H1 (cell line): ENCODE measurements around the gene YIPF1. TPM values are rescaled to one million over a fixed set of nuclear protein-coding genes. Genes with fewer than 3 reads are reported as not detected.

Experiments
- CTCF ChIA-PET: fragments of 300-600 bp; sonication (Branson Sonifier 250); formaldehyde crosslinking; loops from one replicate; lab custom pipeline; 2021; ENCODE audit not compliant: partially characterized antibody; lab: Charles Lee
- POLR2A ChIA-PET: fragments of 300-600 bp; sonication (Branson Sonifier 250); formaldehyde crosslinking; loops from one replicate; lab custom pipeline; 2021; ENCODE audit warnings: inconsistent platforms; ENCODE audit not compliant: partially characterized antibody; lab: Charles Lee
- DNase-seq, 2 experiments: peaks; one replicate each; pipeline versions ENCODE4 v3.0.0 to v3.0.0-alpha.2; 2010 to 2022; ENCODE audit warnings: low spot score in 2 of 2, low read depth in 1 of 2, mixed read lengths in 1 of 2
- FAIRE-seq: peaks from 2 replicates; lab custom pipeline; 2011; peaks lifted over from hg19 to GRCh38; lab: Jason Lieb, UNC
- H2AFZ ChIP-seq: 2 replicates; pipeline ENCODE4 v1.8.1; 2012; ENCODE audit warnings: low read length, inconsistent platforms
- H2AK5ac ChIP-seq: 2 replicates; pipeline ENCODE4 v1.6.1; 2013; ENCODE audit warnings: low read depth, low read length
- H2BK120ac ChIP-seq: replicated peaks from 2 replicates; pipeline ENCODE3; 2013; ENCODE audit warnings: low read depth, low read length, inconsistent platforms
- H2BK12ac ChIP-seq: 2 replicates; pipeline ENCODE4 v1.6.1; 2013; ENCODE audit warnings: low read depth, low read length
- H2BK15ac ChIP-seq: 2 replicates; pipeline ENCODE4 v1.6.1; 2013; ENCODE audit warnings: low read length
- H2BK20ac ChIP-seq: 2 replicates; pipeline ENCODE4 v1.6.1; 2013; ENCODE audit warnings: low read length
- H2BK5ac ChIP-seq: 2 replicates; pipeline ENCODE4 v1.6.1; 2013; ENCODE audit warnings: low read depth, low read length
- H3K14ac ChIP-seq: 2 replicates; pipeline ENCODE4 v1.6.1; 2013; ENCODE audit warnings: inconsistent platforms; ENCODE audit not compliant: insufficient read length
- H3K18ac ChIP-seq: 2 replicates; pipeline ENCODE4 v1.6.1; 2013; ENCODE audit warnings: low read length; ENCODE audit errors: extremely low read depth
- H3K23ac ChIP-seq: 2 replicates; pipeline ENCODE4 v1.6.1; 2013; ENCODE audit warnings: inconsistent platforms; ENCODE audit not compliant: insufficient read length
- H3K23me2 ChIP-seq: 2 replicates; pipeline ENCODE4 v1.6.1; 2013; ENCODE audit warnings: low read depth, low read length
- H3K27ac ChIP-seq: 2 replicates; pipeline ENCODE4 v1.6.1; 2011; ENCODE audit warnings: low read depth, low read length, inconsistent platforms
- H3K27me3 ChIP-seq, 4 experiments: replicated peaks in 1 of 4; 1 replicate in 1 of 4; 2 replicates in 3 of 4; pipeline versions ENCODE4 v1.6.1 to v1.8.1; 2011 to 2013; ENCODE audit warnings: low read length in 3 of 4, mild to moderate bottlenecking in 3 of 4, inconsistent platforms in 2 of 4, mixed read lengths in 2 of 4, moderate library complexity in 1 of 4; ENCODE audit not compliant: control insufficient read depth in 3 of 4, insufficient read depth in 3 of 4; ENCODE audit errors: extremely low read depth in 1 of 4
- H3K36me3 ChIP-seq, 4 experiments: 2 replicates each; pipeline versions ENCODE4 v1.6.1 to v1.8.1; 2011 to 2013; ENCODE audit warnings: mild to moderate bottlenecking in 4 of 4, low read length in 3 of 4, moderate library complexity in 2 of 4, control low read depth in 1 of 4, inconsistent platforms in 1 of 4; ENCODE audit not compliant: insufficient read depth in 4 of 4, control insufficient read depth in 2 of 4
- H3K4ac ChIP-seq: replicated peaks from 2 replicates; pipeline ENCODE3; 2013; ENCODE audit warnings: low read length, low read depth, mixed read lengths, inconsistent platforms; ENCODE audit not compliant: insufficient read length
- H3K4me1 ChIP-seq, 4 experiments: replicated peaks in 1 of 4; 1 replicate in 1 of 4; 2 replicates in 3 of 4; pipeline versions ENCODE4 v1.6.1 to v1.8.1; 2011 to 2013; ENCODE audit warnings: low read length in 3 of 4, inconsistent platforms in 2 of 4, mixed read lengths in 1 of 4; ENCODE audit not compliant: insufficient read depth in 4 of 4, control insufficient read depth in 3 of 4
- H3K4me2 ChIP-seq, 2 experiments: 2 replicates each; pipeline versions ENCODE4 v1.6.1 to v1.8.1; 2011 to 2013; ENCODE audit warnings: low read depth in 2 of 2, low read length in 2 of 2, control low read depth in 1 of 2, inconsistent platforms in 1 of 2, mild to moderate bottlenecking in 1 of 2; ENCODE audit not compliant: insufficient read depth in 1 of 2
- H3K4me3 ChIP-seq, 4 experiments: fragments of 200-600, 300-600 bp in 1 of 4; sonication (generic), shearing (Covaris generic), sonication (Bioruptor Twin) in 1 of 4; 2 replicates each; pipeline versions ENCODE4 v1.5.1 to v1.8.1; 2011 to 2016; ENCODE audit warnings: low read length in 4 of 4, low read depth in 3 of 4, control low read depth in 2 of 4, inconsistent platforms in 2 of 4, mild to moderate bottlenecking in 2 of 4, mixed read lengths in 1 of 4, moderate library complexity in 1 of 4; ENCODE audit not compliant: insufficient read depth in 2 of 4; ENCODE audit errors: extremely low read depth in 1 of 4
- H3K56ac ChIP-seq: replicated peaks from 2 replicates; pipeline ENCODE3; 2013; ENCODE audit warnings: low read depth, mild to moderate bottlenecking, mixed read lengths, low read length, inconsistent platforms; ENCODE audit not compliant: insufficient read length
- H3K79me1 ChIP-seq: 2 replicates; pipeline ENCODE4 v1.6.1; 2013; ENCODE audit warnings: low read depth, low read length, control low read depth
- H3K79me2 ChIP-seq, 2 experiments: 2 replicates each; pipeline versions ENCODE4 v1.6.1 to v1.8.1; 2012 to 2013; ENCODE audit warnings: low read length in 2 of 2, mild to moderate bottlenecking in 2 of 2, inconsistent platforms in 1 of 2; ENCODE audit not compliant: insufficient read depth in 2 of 2, control insufficient read depth in 1 of 2
- H3K9ac ChIP-seq, 4 experiments: replicated peaks in 1 of 4; 1 replicate in 1 of 4; 2 replicates in 3 of 4; pipeline versions ENCODE4 v1.6.1 to v1.8.1; 2011 to 2013; ENCODE audit warnings: low read depth in 3 of 4, low read length in 3 of 4, control low read depth in 2 of 4, mild to moderate bottlenecking in 2 of 4, moderate library complexity in 2 of 4, inconsistent platforms in 1 of 4; ENCODE audit errors: extremely low read depth in 1 of 4
- H3K9me3 ChIP-seq, 2 experiments: 2 replicates each; pipeline versions ENCODE4 v1.6.1 to v1.8.1; 2012 to 2013; ENCODE audit warnings: mild to moderate bottlenecking in 2 of 2, moderate library complexity in 2 of 2, control low read depth in 1 of 2, inconsistent platforms in 1 of 2, low read depth in 1 of 2, low read length in 1 of 2, mixed read lengths in 1 of 2; ENCODE audit not compliant: insufficient read depth in 2 of 2
- H4K20me1 ChIP-seq, 2 experiments: replicated peaks in 1 of 2; 2 replicates each; pipeline versions ENCODE3 to v1.8.1; 2011 to 2013; ENCODE audit warnings: inconsistent platforms in 2 of 2, low read length in 2 of 2, mild to moderate bottlenecking in 1 of 2; ENCODE audit not compliant: insufficient read depth in 2 of 2, control insufficient read depth in 1 of 2
- H4K5ac ChIP-seq: 2 replicates; pipeline ENCODE4 v1.6.1; 2013; ENCODE audit warnings: low read length, low read depth, mixed read lengths, inconsistent platforms; ENCODE audit not compliant: insufficient read length
- H4K8ac ChIP-seq: 2 replicates; pipeline ENCODE4 v1.8.0; 2013; ENCODE audit warnings: mild to moderate bottlenecking, moderate library complexity, low read length, inconsistent platforms; ENCODE audit not compliant: insufficient read depth; ENCODE audit errors: extremely low read depth
- H4K91ac ChIP-seq: replicated peaks from 2 replicates; pipeline ENCODE3; 2013; ENCODE audit warnings: low read length, mixed read lengths, inconsistent platforms; ENCODE audit not compliant: insufficient read length
- ASH2L ChIP-seq: fragments of 200-600, 300-600 bp; sonication (generic); IDR thresholded peaks from one replicate; pipeline ENCODE4 v1.7.1; 2017; ENCODE audit warnings: low read length
- CTCF ChIP-seq, 3 experiments: IDR thresholded peaks; 1 replicate in 2 of 3; 2 replicates in 1 of 3; pipeline versions ENCODE4 v1.5.1 to v1.6.1; 2011; ENCODE audit warnings: low read length in 3 of 3, mild to moderate bottlenecking in 3 of 3, inconsistent platforms in 2 of 3, low read depth in 1 of 3, moderate library complexity in 1 of 3; ENCODE audit not compliant: insufficient read depth in 1 of 3; ENCODE audit errors: control extremely low read depth in 1 of 3
- FOSL1 ChIP-seq: IDR thresholded peaks from 2 replicates; pipeline ENCODE4 v1.6.1; 2011; ENCODE audit warnings: mild to moderate bottlenecking, low read depth, low read length, moderate library complexity; ENCODE audit not compliant: insufficient read depth
- HDAC6 ChIP-seq: IDR thresholded peaks from one replicate; pipeline ENCODE4 v1.7.1; 2012; ENCODE audit warnings: low read depth, mild to moderate bottlenecking, inconsistent platforms, low read length, moderate library complexity
- JUND ChIP-seq: IDR thresholded peaks from 2 replicates; pipeline ENCODE4 v1.6.1; 2011; ENCODE audit warnings: mild to moderate bottlenecking, improper control_type of control experiment, low read length
- MAFK ChIP-seq: IDR thresholded peaks from 2 replicates; pipeline ENCODE4 v1.6.1; 2012; ENCODE audit warnings: low read depth, mild to moderate bottlenecking, improper control_type of control experiment, low read length
- NANOG ChIP-seq: IDR thresholded peaks from 2 replicates; pipeline ENCODE4 v1.6.1; 2011; ENCODE audit warnings: low read length, low read depth, mild to moderate bottlenecking, inconsistent platforms; ENCODE audit not compliant: insufficient read depth, poor library complexity, severe bottlenecking
- SIRT6 ChIP-seq: IDR thresholded peaks from one replicate; pipeline ENCODE4 v1.7.1; 2012; ENCODE audit warnings: low read length, inconsistent platforms
- SIX5 ChIP-seq: IDR thresholded peaks from 2 replicates; pipeline ENCODE4 v1.6.1; 2011; ENCODE audit warnings: mild to moderate bottlenecking, low read depth, low read length
- SP2 ChIP-seq: IDR thresholded peaks from 2 replicates; pipeline ENCODE4 v1.6.1; 2012; ENCODE audit warnings: mild to moderate bottlenecking, low read length, inconsistent platforms
- SRF ChIP-seq: IDR thresholded peaks from 2 replicates; pipeline ENCODE4 v1.6.1; 2011; ENCODE audit warnings: mild to moderate bottlenecking, low read depth, low read length, moderate library complexity
- WGBS, 2 experiments: shearing (Covaris generic) in 1 of 2; methylation state at CpG; one replicate each; pipeline versions ENCODE4 v1.1.6 to v1.1.7; 2013 to 2015; ENCODE audit warnings: low lambda C conversion rate in 2 of 2, mixed read lengths in 2 of 2, inconsistent platforms in 1 of 2, low coverage in 1 of 2, missing lambda C conversion rate in 1 of 2; ENCODE audit not compliant: insufficient replicate concordance in 2 of 2, insufficient coverage in 1 of 2, insufficient read length in 1 of 2; ENCODE audit errors: extremely low coverage in 1 of 2, missing lambda C conversion rate in 1 of 2; 5-methylcytosine and 5-hydroxymethylcytosine counted together
- polyA plus RNA-seq, 7 experiments: library from polyadenylated mRNA; depleted of rRNA in 3 of 7; stranded (reverse) in 5 of 7; unstranded in 2 of 7; fragments of >200 nt in 5 of 7; fragments of 200-250 nt in 2 of 7; gene quantifications; 1 replicate in 5 of 7; 2 replicates in 1 of 7; 4 replicates in 1 of 7; pipeline versions ENCODE4 v1.2.1 to v1.2.3, GENCODE V29; 2011 to 2013; ENCODE audit warnings: missing spikeins in 2 of 7, mixed read lengths in 2 of 7
- total RNA-seq: library from RNA; stranded (reverse); fragmentation: NEBNext Ultra II Directional; extraction: Animal tissue kit (Norgen Biotek cat#: 25700); gene quantifications from 2 replicates; pipeline ENCODE4 v1.2.1, GENCODE V29; 2021
- TF ChIP-seq, protein P1 (sequence below): IDR thresholded peaks from 2 replicates; pipeline ENCODE4 v1.6.1; 2011; ENCODE audit warnings: low read depth, mild to moderate bottlenecking, low read length; ENCODE audit not compliant: insufficient read depth

YIPF1 gene
- total and polyA plus RNA-seq, 2 of the 8 experiments (the other 6 are each of a cell fraction or from before 2014, with no cell fraction given) = 31.8 to 53.7 TPM

GRCh38 chr1:53899206-53899628 lies 9.6 kb upstream of the YIPF1 start:
- H3K9me3 ChIP-seq = no peaks in the 10 kb centered on the region
- no peak overlapping the region for H3K18ac ChIP-seq
- H3K23ac ChIP-seq = no peak overlapping the region
- H4K8ac ChIP-seq = no peak overlapping the region
- no peaks in the 10 kb centered on the region for H4K20me1 ChIP-seq
- H3K4me2 ChIP-seq = no peak overlapping the region
- no peak overlapping the region for H4K91ac ChIP-seq
- H3K4ac ChIP-seq = no peak overlapping the region
- FAIRE-seq (no peak), DNase-seq (no peak)
- H2BK15ac ChIP-seq = no peak overlapping the region
- H2BK20ac ChIP-seq = no peak overlapping the region
- H2AK5ac ChIP-seq = no peak overlapping the region
- H3K27ac ChIP-seq = no peak overlapping the region
- ChIA-PET POLR2A (interaction anchor here (1.4 kb wide), 1 partner anchor 15 kb away, joined by 3 read pairs; no protein-coding TSS in a partner anchor), CTCF (interaction anchor here (1.3 to 3.2 kb wide), 5 partner anchors 11 to 60 kb away, joined by 4 to 11 read pairs (median 8); no protein-coding TSS in a partner anchor)
- no peak overlapping the region for H3K9ac ChIP-seq
- H3K4me1 ChIP-seq = peaks cover 0 to 2% (median 0%) of the 10 kb centered on the region in 4 experiments; a peak in 1 of 7 replicates
- H3K4me3 ChIP-seq = no peak overlapping the region
- WGBS, 2 experiments = 81% methylated on average over 2 of the region's 2 CpGs; no CpG with 5 or more reads in 1 of the 2 experiments
- no peak overlapping the region for H2BK5ac ChIP-seq
- H2BK12ac ChIP-seq = no peak overlapping the region
- no peak overlapping the region for H2AFZ ChIP-seq
- no peak overlapping the region for H3K56ac ChIP-seq
- no peaks in the 10 kb centered on the region for H3K79me2 ChIP-seq
- H3K79me1 ChIP-seq = no peaks in the 10 kb centered on the region
- no peak overlapping the region for H4K5ac ChIP-seq
- no peaks in the 10 kb centered on the region for H3K27me3 ChIP-seq
- no peaks in the 10 kb centered on the region for H3K23me2 ChIP-seq
- H2BK120ac ChIP-seq = no peak overlapping the region
- H3K14ac ChIP-seq = no peak overlapping the region
- no peaks in the 10 kb centered on the region for H3K36me3 ChIP-seq
- TF ChIP-seq JUND (no peak), CTCF (IDR thresholded peaks at IDR 0.05; ENCODE audit: control extremely low read depth in 1 of 3, insufficient read depth in 1 of 3, low read depth in 1 of 3, low read length in 3 of 3) (no peak), ASH2L (no peak), SRF (no peak), SIRT6 (no peak), MAFK (no peak), FOSL1 (no peak), SIX5 (no peak), HDAC6 (no peak), SP2 (no peak), NANOG (no peak)
- TF ChIP-seq, protein P1, sequence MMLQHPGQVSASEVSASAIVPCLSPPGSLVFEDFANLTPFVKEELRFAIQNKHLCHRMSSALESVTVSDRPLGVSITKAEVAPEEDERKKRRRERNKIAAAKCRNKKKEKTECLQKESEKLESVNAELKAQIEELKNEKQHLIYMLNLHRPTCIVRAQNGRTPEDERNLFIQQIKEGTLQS = no peak
